Activated CD4-positive, alpha-beta memory T cell treated with anti-CD3 and anti-CD28 coated beads, Interleukin-2, amount 10 ng/mL, durations not matched to agents 7 days and 5 days (primary cell): Measurements from ENCODE around the gene CAB39. TPM values are rescaled to one million over a fixed set of nuclear protein-coding genes. Genes with fewer than 3 reads are reported as not detected.

ENCODE experiments used
- CTCF ChIA-PET: fragments of 350-600 bp; sonication (Branson Sonifier 250); formaldehyde crosslinking; loops from one replicate; lab custom pipeline; 2021; ENCODE audit warnings: antibody characterized with exemption, inconsistent platforms; lab: Charles Lee
- POLR2A ChIA-PET: fragments of 350-600 bp; sonication (Branson Sonifier 250); formaldehyde crosslinking; loops from one replicate; lab custom pipeline; 2021; ENCODE audit warnings: antibody characterized with exemption; lab: Charles Lee
- DNase-seq: peaks from one replicate; pipeline ENCODE4 v3.0.0-alpha.2; 2020
- H3K27ac Mint-ChIP-seq: one replicate; pipeline ENCODE4 v1.8.0; 2021; ENCODE audit warnings: mild to moderate bottlenecking, mixed read lengths
- H3K27me3 Mint-ChIP-seq: one replicate; pipeline ENCODE4 v1.8.0; 2021; ENCODE audit warnings: mixed read lengths
- H3K36me3 Mint-ChIP-seq: one replicate; pipeline ENCODE4 v1.8.0; 2021; ENCODE audit warnings: low read depth, mixed read lengths
- H3K4me1 Mint-ChIP-seq: one replicate; pipeline ENCODE4 v1.8.0; 2021; ENCODE audit warnings: mixed read lengths
- H3K4me3 Mint-ChIP-seq: one replicate; pipeline ENCODE4 v1.8.0; 2021; ENCODE audit warnings: mild to moderate bottlenecking, mixed read lengths
- H3K9me3 Mint-ChIP-seq: one replicate; pipeline ENCODE4 v1.8.0; 2021; ENCODE audit warnings: mixed read lengths
- total RNA-seq, 2 experiments: library from RNA; stranded (reverse); gene quantifications; one replicate each; pipeline ENCODE4 v1.2.3, GENCODE V29; 2021

The CAB39 gene
- total RNA-seq, 2 experiments from 2014 or later: 156 to 161 TPM

DNA sequence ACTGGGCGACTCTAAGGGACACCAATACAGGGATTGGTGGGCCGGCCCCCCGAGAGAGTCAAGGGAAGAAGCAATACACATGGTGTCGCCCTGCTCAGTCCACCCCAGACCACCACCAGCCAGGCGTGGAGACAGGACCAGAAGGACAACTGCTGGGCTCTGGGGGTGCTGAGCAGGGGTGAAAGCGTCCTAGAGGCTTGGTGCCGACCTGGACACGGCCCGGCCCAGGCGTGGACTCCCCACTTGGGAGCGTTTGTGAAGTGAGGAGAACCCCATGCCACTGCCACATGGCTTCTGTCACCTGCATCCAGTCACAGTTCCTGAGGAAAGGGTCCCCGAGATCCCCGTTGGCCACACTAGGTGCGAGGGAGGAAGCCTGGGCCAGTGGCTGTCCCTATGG lies 116.7 kb downstream of the CAB39 start:
- Mint-ChIP-seq H3K9me3 (no peaks in the 10 kb centered on the region), H3K36me3 (no peaks in the 10 kb centered on the region), H3K27ac (no peak overlapping the region), H3K4me3 (no peak overlapping the region), H3K27me3 (peaks cover 61% of the 10 kb centered on the region), H3K4me1 (peaks cover 29% of the 10 kb centered on the region)
- DNase-seq: no peak
- POLR2A ChIA-PET: no interaction called here
- CTCF ChIA-PET: interaction anchor here (1.1 to 3.0 kb wide), 2 partner anchors 19 to 22 kb away, joined by 4 to 10 read pairs; no protein-coding TSS in a partner anchor

DNA sequence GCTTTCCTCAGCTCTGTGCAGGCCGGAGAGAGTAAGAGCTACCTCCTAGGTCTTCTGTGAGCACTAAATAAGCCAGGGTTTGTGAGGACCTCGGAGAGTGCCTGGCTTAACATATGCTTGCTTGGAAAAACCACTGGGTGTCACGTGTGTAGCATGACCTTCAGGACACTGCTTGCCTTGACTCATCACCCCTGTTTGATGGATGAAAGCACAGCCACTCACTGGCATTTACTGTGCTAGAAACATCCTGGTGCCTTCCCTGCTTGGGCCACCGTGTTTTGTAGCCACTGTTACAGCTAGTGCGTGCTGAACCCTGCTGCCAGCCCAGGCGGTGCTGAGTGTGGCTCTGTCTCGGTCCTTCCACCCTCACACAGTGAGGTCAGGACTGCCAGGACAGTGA lies 117.3 kb downstream of the CAB39 start:
- POLR2A ChIA-PET: interaction anchor here (1.9 kb wide), 1 partner anchor 11 kb away, joined by 6 read pairs; no protein-coding TSS in a partner anchor
- Mint-ChIP-seq H3K27ac (no peak overlapping the region), H3K9me3 (no peaks in the 10 kb centered on the region), H3K4me3 (no peak overlapping the region), H3K36me3 (no peaks in the 10 kb centered on the region), H3K4me1 (peaks cover 25% of the 10 kb centered on the region), H3K27me3 (peaks cover 59% of the 10 kb centered on the region)
- no peak for DNase-seq
- CTCF ChIA-PET: interaction anchor here (1.9 to 3.0 kb wide), 2 partner anchors 10 to 19 kb away, joined by 8 to 10 read pairs; no protein-coding TSS in a partner anchor

DNA sequence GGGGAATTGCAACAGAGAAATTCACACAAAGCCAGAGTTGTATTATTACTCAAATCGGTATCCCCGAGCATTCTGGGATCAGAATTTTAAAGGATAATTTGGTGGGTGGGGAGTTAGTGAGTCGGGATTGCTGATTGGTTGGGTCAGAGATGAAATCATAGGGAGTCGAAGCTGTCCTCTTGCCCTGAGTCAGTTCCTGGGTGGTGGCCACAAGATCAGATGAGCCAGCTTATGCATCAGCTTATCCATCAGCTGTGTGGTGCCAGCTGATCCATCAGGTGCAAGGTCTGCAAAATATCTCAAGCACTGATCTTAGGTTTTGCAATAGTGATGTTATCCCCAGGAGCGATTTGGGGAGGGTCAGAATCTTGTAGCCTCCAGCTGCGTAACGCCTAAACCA lies 117.8 kb downstream of the CAB39 start:
- Mint-ChIP-seq H3K36me3 (no peaks in the 10 kb centered on the region), H3K27me3 (peaks cover 55% of the 10 kb centered on the region), H3K9me3 (no peaks in the 10 kb centered on the region), H3K4me1 (peaks cover 25% of the 10 kb centered on the region), H3K4me3 (no peak overlapping the region), H3K27ac (no peak overlapping the region)
- DNase-seq: no peak
- ChIA-PET CTCF (interaction anchor here (1.9 to 3.0 kb wide), 2 partner anchors 10 to 18 kb away, joined by 8 to 10 read pairs; no protein-coding TSS in a partner anchor), POLR2A (interaction anchor here (1.9 kb wide), 1 partner anchor 11 kb away, joined by 6 read pairs; no protein-coding TSS in a partner anchor)

DNA sequence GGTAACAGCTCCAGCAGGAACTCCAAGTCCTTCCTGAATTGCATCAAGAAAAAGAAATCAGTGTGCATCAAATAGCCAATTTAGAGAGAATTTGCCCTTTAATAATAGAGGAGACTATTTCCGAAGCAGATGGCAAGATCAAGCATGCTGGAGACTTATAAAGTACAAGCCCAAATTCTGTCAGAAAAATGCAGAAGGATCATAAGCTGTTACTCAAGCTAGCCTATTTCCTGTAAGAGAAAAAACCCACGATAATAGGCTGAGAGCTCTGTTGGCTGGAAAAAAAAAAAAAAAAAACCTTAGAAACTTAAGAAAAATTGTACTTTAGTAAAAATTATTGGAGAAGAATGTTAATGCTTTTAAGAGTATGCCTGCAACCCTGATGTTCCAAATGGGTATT lies 127.7 kb downstream of the CAB39 start:
- H3K4me1 Mint-ChIP-seq: peaks cover 4% of the 10 kb centered on the region
- ChIA-PET CTCF (interaction anchor here (0.6 to 2.6 kb wide), 10 partner anchors 8 to 255 kb away, joined by 3 to 18 read pairs (median 4); no protein-coding TSS in a partner anchor), POLR2A (interaction anchor here (0.8 to 2.1 kb wide), 2 partner anchors 10 to 193 kb away, joined by 4 to 6 read pairs; no protein-coding TSS in a partner anchor)
- no peak overlapping the region for H3K27ac Mint-ChIP-seq
- no peak for DNase-seq
- no peaks in the 10 kb centered on the region for H3K9me3 Mint-ChIP-seq
- peaks cover 4% of the 10 kb centered on the region for H3K36me3 Mint-ChIP-seq
- H3K4me3 Mint-ChIP-seq: no peak overlapping the region
- peaks cover 38% of the 10 kb centered on the region for H3K27me3 Mint-ChIP-seq

DNA sequence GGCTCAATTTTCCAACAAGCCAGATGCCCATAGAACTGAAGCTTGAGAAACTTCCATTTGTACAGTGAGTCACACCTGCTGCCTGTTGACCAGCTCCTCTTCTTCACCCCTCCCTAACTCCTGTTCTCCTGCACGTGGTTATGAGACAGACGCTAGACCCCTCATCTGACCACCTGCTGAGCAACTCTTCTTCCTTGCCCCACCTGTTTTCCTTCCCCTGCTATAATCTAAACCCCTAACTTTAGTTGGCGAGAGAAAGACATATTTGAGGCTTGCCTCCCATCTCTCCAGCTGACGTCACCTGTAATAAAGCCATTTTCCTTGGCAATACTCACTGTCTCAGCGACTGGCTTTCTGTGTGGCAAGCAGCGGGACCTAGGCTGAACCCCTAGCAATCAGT lies 129.8 kb downstream of the CAB39 start:
- H3K4me3 Mint-ChIP-seq: no peak overlapping the region
- ChIA-PET CTCF (interaction anchor here (0.8 kb wide), 1 partner anchor 18 kb away, joined by 3 read pairs; no protein-coding TSS in a partner anchor), POLR2A (no interaction called here)
- no peaks in the 10 kb centered on the region for H3K9me3 Mint-ChIP-seq
- peaks cover 4% of the 10 kb centered on the region for H3K4me1 Mint-ChIP-seq
- no peak overlapping the region for H3K27ac Mint-ChIP-seq
- peaks cover 49% of the 10 kb centered on the region for H3K27me3 Mint-ChIP-seq
- H3K36me3 Mint-ChIP-seq: peaks cover 4% of the 10 kb centered on the region
- no peak for DNase-seq

DNA sequence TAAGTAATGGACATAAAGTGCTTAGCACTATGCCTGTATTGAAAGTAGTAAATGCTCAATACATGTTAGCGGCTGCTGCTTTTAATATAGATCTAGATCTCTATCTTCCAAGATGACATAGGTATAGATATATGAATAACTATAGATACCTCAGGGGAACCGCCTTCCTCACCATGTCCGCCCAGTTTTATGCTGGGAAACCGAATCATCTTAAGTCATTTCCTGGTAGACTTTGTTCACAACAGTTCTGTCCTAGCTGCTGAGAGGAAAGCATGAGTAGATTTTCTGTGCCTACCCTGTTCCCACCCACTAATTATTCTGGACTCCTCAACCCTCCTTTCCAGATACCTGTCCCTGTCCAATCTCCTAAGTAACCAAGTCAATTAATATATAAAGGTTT lies 130.5 kb downstream of the CAB39 start:
- Mint-ChIP-seq H3K27me3 (peaks cover 52% of the 10 kb centered on the region), H3K36me3 (peaks cover 4% of the 10 kb centered on the region)
- CTCF ChIA-PET: no interaction called here

DNA sequence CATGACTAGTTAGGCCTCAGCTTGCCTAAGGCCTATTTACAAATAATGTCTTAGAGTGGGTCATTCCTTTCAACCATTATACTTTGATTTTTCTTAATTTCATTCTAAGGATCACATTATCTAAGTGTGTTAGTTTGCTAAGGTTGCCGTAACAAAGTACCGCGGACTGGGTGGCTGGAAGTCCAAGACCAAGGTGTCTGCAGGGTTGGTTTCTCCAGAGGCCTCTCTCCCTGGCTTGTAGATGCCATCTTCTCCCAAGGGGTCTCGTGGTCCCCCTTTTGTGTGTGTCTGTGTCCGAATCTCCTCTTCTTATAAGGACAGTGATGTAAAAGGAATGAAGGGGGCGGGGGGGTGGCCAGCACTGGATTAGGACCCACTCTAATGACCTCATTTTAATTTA lies 133.7 kb downstream of the CAB39 start:
- no peak for DNase-seq
- Mint-ChIP-seq H3K27me3 (peaks cover 60% of the 10 kb centered on the region), H3K36me3 (no peaks in the 10 kb centered on the region), H3K4me1 (peaks cover 15% of the 10 kb centered on the region), H3K27ac (no peak overlapping the region), H3K4me3 (no peak overlapping the region), H3K9me3 (no peaks in the 10 kb centered on the region)
- CTCF ChIA-PET: interaction anchor here (0.5 to 7.7 kb wide), 4 partner anchors 9 to 176 kb away, joined by 3 to 92 read pairs (median 5); no protein-coding TSS in a partner anchor
- POLR2A ChIA-PET: interaction anchor here (1.4 kb wide), 1 partner anchor 22 kb away, joined by 4 read pairs; no protein-coding TSS in a partner anchor

More for the DNA sequence above, 130.5 kb downstream of the CAB39 start:
- Mint-ChIP-seq H3K9me3 (no peaks in the 10 kb centered on the region), H3K4me1 (peaks cover 11% of the 10 kb centered on the region), H3K27ac (no peak overlapping the region), H3K4me3 (no peak overlapping the region)
- POLR2A ChIA-PET: no interaction called here
- DNase-seq: no peak

DNA sequence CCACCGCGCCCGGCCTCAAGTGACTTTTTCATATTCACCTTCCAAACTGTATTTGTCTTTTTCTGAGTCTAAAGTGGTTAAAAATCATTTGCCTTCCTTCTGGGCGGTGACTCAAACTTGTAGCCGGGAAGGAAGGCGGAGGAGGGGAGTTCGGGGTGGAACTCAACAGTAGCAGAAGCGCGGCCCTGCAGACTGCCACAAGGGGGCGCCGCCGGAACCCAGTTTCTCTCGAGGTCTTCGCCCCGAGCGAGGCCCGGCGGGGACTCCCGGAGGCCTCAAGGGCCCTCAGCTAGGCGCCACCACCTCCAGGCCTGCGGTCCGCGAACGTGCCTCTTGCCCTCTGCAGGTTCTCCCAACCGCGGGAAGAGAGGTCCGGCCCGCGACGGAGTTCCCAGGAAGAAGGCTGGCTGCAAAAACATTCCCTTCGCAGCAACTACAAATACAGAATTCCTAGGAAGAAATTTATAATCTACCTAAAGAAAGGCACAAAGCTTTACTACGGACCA lies 135.3 kb downstream of the CAB39 start:
- H3K27ac Mint-ChIP-seq: no peak overlapping the region
- no peaks in the 10 kb centered on the region for H3K36me3 Mint-ChIP-seq
- ChIA-PET POLR2A (interaction anchor here (1.4 kb wide), 1 partner anchor 24 kb away, joined by 4 read pairs; no protein-coding TSS in a partner anchor), CTCF (interaction anchor here (0.6 to 7.7 kb wide), 17 partner anchors 8 to 691 kb away, joined by 3 to 92 read pairs (median 5); no protein-coding TSS in a partner anchor)
- H3K9me3 Mint-ChIP-seq: no peaks in the 10 kb centered on the region
- H3K4me3 Mint-ChIP-seq: no peak overlapping the region
- H3K27me3 Mint-ChIP-seq: peaks cover 61% of the 10 kb centered on the region
- H3K4me1 Mint-ChIP-seq: peaks cover 13% of the 10 kb centered on the region
- peak; percentile 89 for DNase-seq

DNA sequence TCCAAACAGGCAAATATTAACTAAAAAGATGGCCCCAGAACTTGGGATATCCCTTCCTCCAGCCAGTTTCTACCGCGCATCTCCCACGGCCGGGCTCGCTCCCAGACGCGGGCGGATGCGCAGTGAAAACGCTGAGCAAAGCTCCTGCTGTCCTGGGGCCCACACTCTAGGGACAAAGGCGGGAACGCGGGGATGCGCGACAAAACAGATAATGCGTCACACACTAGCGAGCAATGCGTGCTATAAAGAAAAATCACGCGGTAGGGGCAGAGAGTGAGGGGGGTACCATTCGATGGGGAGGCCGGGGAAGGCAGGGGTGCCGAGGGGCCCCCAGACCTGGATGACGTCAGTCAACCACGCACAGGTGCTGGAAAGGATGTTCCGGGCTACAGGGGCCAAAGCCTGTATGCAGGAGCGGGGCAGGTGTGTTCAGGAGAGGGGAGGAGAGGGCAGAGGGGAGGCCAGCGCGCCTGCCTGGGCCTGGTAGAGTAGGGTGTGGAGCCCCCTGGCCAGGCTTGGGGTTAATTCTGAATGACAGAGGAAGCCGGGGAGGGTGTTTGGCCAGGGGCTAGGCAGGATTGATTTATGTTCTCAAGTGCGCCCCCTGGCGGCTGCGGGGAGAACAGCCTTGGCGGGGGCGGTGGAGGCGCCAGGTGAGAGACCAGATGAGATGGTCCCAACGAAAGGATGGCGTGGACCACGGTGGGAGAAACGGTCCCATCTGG lies 137.2 kb downstream of the CAB39 start:
- Mint-ChIP-seq H3K27me3 (peaks cover 66% of the 10 kb centered on the region), H3K27ac (no peak overlapping the region), H3K9me3 (no peaks in the 10 kb centered on the region), H3K4me1 (peaks cover 11% of the 10 kb centered on the region), H3K4me3 (no peak overlapping the region), H3K36me3 (no peaks in the 10 kb centered on the region)
- DNase-seq: peak; percentile 78
- ChIA-PET CTCF (interaction anchor here (1.0 to 7.7 kb wide), 13 partner anchors 9 to 299 kb away, joined by 3 to 92 read pairs (median 5); partner anchors contain the start of gene ITM2C), POLR2A (no interaction called here)

DNA sequence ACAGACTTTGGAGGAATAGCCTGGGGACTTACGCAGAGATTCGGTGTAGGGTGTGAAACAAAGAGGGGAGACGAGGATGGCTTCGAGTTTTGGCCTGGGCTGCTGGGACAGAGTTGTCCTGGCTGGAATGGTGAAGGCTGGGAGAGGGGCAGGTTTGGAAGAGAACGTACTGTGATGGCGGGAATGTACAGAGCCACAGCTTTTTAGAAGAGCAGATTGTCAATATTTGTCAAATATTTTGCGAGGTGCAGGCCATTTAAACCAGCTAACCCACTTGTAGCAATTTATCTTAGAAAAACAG lies 137.7 kb downstream of the CAB39 start:
- CTCF ChIA-PET: interaction anchor here (0.7 to 7.7 kb wide), 16 partner anchors 9 to 299 kb away, joined by 3 to 92 read pairs (median 4); partner anchors contain the start of gene ITM2C
- no peaks in the 10 kb centered on the region for H3K9me3 Mint-ChIP-seq
- H3K4me1 Mint-ChIP-seq: peaks cover 11% of the 10 kb centered on the region
- POLR2A ChIA-PET: no interaction called here
- DNase-seq: no peak
- H3K27me3 Mint-ChIP-seq: peaks cover 63% of the 10 kb centered on the region
- H3K4me3 Mint-ChIP-seq: no peak overlapping the region
- H3K36me3 Mint-ChIP-seq: no peaks in the 10 kb centered on the region
- no peak overlapping the region for H3K27ac Mint-ChIP-seq

DNA sequence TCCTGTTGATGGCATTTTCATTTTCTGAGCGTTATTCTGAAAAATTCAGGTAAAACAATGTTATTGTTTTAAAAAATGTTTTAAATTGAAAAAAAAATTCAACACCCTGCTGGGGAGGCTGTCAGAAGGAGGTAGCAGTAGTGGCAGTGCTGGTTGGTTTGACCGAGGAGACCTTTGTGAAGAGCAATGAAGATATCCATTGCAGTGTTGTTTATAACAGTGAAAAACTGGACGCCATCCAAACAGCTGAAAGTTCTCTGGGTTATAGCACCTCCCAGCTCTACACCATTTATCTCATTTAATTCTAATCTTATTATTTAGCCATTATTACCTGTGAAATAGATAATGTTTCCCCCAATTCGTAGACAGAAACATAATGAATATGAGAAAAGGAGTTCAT lies 139.5 kb downstream of the CAB39 start:
- Mint-ChIP-seq H3K4me1 (peaks cover 11% of the 10 kb centered on the region), H3K9me3 (no peaks in the 10 kb centered on the region), H3K27me3 (peaks cover 67% of the 10 kb centered on the region), H3K36me3 (no peaks in the 10 kb centered on the region), H3K4me3 (no peak overlapping the region), H3K27ac (no peak overlapping the region)
- ChIA-PET CTCF (interaction anchor here (1.2 to 7.7 kb wide), 3 partner anchors 12 to 201 kb away, joined by 4 to 92 read pairs (median 8); no protein-coding TSS in a partner anchor), POLR2A (no interaction called here)
- DNase-seq: no peak

DNA sequence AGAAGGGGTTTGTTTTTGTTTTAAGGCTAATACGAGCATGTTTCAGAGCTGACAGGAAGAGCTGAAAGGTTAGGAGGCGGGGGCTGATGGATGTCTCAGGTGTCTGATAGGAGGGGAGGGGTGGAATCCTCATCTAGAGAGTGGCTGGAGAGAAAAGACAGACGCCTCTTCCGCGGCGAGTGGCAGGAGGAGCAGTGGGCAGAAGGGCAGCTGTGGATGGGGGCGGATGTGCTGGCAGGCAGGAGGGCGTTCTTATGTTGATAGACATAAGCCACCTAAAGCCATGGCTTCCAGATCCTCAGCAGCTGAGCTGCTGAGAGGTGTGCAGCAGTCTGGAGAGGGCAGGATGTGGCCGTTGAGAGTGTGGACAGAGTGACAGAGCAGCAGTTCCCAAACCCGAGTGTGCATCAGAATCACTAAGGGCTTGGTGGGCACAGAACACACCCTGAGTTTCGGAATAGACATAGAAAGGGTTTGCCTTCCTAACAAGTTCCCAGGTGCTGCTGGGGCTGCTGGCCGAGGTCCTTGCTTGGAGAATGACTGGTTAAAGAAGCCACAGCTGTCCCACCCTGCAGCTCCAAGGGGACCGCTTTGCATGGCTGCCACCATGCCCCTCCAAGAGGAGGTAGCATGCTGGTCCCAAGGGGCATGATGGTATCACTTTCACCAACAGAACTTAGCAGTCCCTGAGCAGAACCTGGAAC lies 149.1 kb downstream of the CAB39 start:
- ChIA-PET POLR2A (no interaction called here), CTCF (interaction anchor here (0.9 to 2.4 kb wide), 6 partner anchors 11 to 191 kb away, joined by 3 to 8 read pairs (median 4); no protein-coding TSS in a partner anchor)
- no peak for DNase-seq
- Mint-ChIP-seq H3K9me3 (peaks cover 2% of the 10 kb centered on the region), H3K27me3 (peaks cover 68% of the 10 kb centered on the region), H3K27ac (no peak overlapping the region), H3K4me3 (no peak overlapping the region), H3K4me1 (peaks cover 31% of the 10 kb centered on the region), H3K36me3 (no peaks in the 10 kb centered on the region)
